Chondrocyte (in vitro differentiated cells): ENCODE measurements around the gene PSMD9. TPM values are rescaled to one million over a fixed set of nuclear protein-coding genes. Genes with fewer than 3 reads are reported as not detected.
"Not testable (repeated sequence)": the region's sequence is repeated elsewhere in the genome, so short reads cannot be mapped to it uniquely, and the experiment has no call there.

ENCODE experiments used
- DNase-seq: peaks from one replicate; pipeline ENCODE4 v3.0.0; 2021; ENCODE audit warnings: mixed read lengths, low spot score
- H3K27ac Mint-ChIP-seq: one replicate; pipeline ENCODE4 v1.8.0; 2021; ENCODE audit warnings: mild to moderate bottlenecking, moderate library complexity, mixed read lengths; ENCODE audit not compliant: unreplicated experiment
- H3K27me3 Mint-ChIP-seq: 2 replicates; pipeline ENCODE4 v1.8.0; 2021; ENCODE audit warnings: low read depth, mixed read lengths
- H3K36me3 Mint-ChIP-seq: 2 replicates; pipeline ENCODE4 v1.8.0; 2021; ENCODE audit warnings: low read depth, mixed read lengths
- H3K4me1 Mint-ChIP-seq: 2 replicates; pipeline ENCODE4 v1.8.0; 2021; ENCODE audit warnings: low read depth, mild to moderate bottlenecking, mixed read lengths
- H3K4me3 Mint-ChIP-seq: one replicate; pipeline ENCODE4 v1.8.0; 2021; ENCODE audit warnings: mild to moderate bottlenecking, moderate library complexity, mixed read lengths; ENCODE audit not compliant: unreplicated experiment
- H3K9me3 Mint-ChIP-seq: 2 replicates; pipeline ENCODE4 v1.8.0; 2021; ENCODE audit warnings: low read depth, mixed read lengths
- total RNA-seq: library from RNA; stranded (reverse); gene quantifications from 3 replicates; pipeline ENCODE4 v1.2.1, GENCODE V29; 2021
- TF ChIP-seq, protein P1 (sequence below): fragments of 200-600 bp; sonication (generic); IDR thresholded peaks from 2 replicates; pipeline ENCODE4 v1.5.0; 2021; ENCODE audit warnings: antibody characterized with exemption, mild to moderate bottlenecking, moderate library complexity

The PSMD9 gene
- total RNA-seq, 1 donor from 2014 or later, result 53.5 TPM

DNA sequence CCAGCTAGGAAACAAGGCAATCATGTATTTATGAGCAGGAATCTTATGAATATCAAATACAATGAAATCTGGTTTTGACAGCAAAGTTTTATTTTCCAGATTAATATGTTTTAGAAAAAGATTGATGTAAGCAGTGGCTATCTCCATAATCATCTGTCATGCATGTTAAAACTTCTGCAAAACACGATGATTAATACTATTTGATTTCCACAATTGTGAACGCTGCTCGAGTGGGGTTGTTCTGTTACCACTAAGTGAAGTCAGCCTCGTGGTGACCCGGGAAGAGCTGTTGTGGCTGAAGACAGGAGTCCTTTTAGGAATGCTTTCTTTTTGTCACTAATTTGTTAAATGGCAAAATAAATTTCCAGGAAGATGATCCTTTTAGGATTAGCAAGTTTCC lies 39.2 kb downstream of the PSMD9 start:
- no peak for DNase-seq
- H3K27ac Mint-ChIP-seq, result no peak overlapping the region
- H3K9me3 Mint-ChIP-seq, result peaks cover 3% of the 10 kb centered on the region

DNA sequence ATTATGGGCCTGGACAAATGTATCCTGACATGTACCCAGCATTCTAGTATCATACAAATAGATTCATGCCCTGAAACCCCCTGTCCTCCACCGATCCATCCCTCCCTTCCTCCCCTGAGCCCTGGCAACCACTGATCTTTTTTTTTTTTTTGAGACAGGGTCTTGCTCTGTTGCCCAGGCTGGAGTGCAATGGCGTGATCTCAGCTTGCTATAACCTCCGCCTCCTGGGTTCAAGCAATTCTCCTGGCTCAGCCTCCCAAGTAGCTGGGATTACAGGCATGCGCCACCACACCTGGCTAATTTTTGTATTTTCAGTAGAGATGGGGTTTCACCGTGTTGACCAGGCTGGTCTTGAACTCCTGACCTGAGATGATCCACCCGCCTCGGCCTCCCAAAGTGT lies 41.0 kb downstream of the PSMD9 start:
- not testable (repeated sequence) for H3K27me3 Mint-ChIP-seq, H3K9me3 Mint-ChIP-seq, H3K4me3 Mint-ChIP-seq, DNase-seq, H3K27ac Mint-ChIP-seq
- Mint-ChIP-seq H3K36me3 (peaks cover 28% of the 10 kb centered on the region), H3K4me1 (peaks cover 26% of the 10 kb centered on the region)

More for the DNA sequence above, 39.2 kb downstream of the PSMD9 start:
- H3K27me3 Mint-ChIP-seq, result no peaks in the 10 kb centered on the region
- peaks cover 17% of the 10 kb centered on the region for H3K36me3 Mint-ChIP-seq
- peaks cover 35% of the 10 kb centered on the region for H3K4me1 Mint-ChIP-seq
- no peak overlapping the region for H3K4me3 Mint-ChIP-seq
- TF ChIP-seq, protein P1, sequence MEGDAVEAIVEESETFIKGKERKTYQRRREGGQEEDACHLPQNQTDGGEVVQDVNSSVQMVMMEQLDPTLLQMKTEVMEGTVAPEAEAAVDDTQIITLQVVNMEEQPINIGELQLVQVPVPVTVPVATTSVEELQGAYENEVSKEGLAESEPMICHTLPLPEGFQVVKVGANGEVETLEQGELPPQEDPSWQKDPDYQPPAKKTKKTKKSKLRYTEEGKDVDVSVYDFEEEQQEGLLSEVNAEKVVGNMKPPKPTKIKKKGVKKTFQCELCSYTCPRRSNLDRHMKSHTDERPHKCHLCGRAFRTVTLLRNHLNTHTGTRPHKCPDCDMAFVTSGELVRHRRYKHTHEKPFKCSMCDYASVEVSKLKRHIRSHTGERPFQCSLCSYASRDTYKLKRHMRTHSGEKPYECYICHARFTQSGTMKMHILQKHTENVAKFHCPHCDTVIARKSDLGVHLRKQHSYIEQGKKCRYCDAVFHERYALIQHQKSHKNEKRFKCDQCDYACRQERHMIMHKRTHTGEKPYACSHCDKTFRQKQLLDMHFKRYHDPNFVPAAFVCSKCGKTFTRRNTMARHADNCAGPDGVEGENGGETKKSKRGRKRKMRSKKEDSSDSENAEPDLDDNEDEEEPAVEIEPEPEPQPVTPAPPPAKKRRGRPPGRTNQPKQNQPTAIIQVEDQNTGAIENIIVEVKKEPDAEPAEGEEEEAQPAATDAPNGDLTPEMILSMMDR, result no peak

DNA sequence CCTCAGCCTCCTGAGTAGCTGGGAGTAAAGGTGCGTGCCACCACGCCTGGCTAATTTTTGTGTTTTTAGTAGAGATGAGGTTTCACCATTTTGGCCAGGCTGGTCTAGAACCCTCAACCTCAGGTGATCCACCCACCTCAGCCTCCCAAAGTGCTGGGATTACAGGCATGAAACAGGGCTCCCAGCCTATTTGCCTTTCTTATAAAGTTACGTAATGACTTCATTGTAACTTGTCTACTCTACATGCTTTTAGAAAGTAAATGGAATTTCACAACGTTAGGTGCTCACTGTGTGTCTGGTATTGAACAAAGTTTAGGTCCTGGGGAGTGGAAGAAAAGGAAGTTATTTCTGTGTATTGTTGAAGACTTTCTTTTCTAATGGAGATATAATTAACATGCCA lies 42.3 kb downstream of the PSMD9 start:
- Mint-ChIP-seq H3K4me3 (no peak overlapping the region), H3K9me3 (no peaks in the 10 kb centered on the region), H3K4me1 (peaks cover 16% of the 10 kb centered on the region), H3K36me3 (peaks cover 33% of the 10 kb centered on the region), H3K27ac (no peak overlapping the region), H3K27me3 (no peaks in the 10 kb centered on the region)
- TF ChIP-seq, protein P1, result no peak
- DNase-seq, result no peak

DNA sequence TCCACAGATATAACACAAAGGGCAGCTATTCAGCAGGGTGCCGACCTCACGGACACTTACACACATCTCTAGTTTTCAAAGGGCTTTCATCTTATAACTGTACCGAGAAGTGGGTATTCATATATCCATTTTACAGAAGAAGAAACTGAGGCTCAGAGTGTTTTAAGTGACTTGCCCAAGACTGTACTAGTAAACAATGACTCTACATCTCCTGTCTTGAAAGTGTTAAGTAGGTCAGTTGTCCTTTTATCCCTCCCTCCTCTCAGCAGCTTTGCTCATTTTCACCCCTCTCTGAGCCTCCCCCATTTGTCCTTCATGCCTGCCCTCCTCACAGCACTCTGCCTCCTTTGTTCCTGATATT lies 43.6 kb downstream of the PSMD9 start:
- TF ChIP-seq, protein P1, result no peak
- H3K27me3 Mint-ChIP-seq, result no peaks in the 10 kb centered on the region
- no peak for DNase-seq
- H3K4me1 Mint-ChIP-seq, result peaks cover 10% of the 10 kb centered on the region
- H3K9me3 Mint-ChIP-seq, result peaks cover 7% of the 10 kb centered on the region
- no peak overlapping the region for H3K27ac Mint-ChIP-seq
- no peak overlapping the region for H3K4me3 Mint-ChIP-seq
- H3K36me3 Mint-ChIP-seq, result peaks cover 45% of the 10 kb centered on the region

DNA sequence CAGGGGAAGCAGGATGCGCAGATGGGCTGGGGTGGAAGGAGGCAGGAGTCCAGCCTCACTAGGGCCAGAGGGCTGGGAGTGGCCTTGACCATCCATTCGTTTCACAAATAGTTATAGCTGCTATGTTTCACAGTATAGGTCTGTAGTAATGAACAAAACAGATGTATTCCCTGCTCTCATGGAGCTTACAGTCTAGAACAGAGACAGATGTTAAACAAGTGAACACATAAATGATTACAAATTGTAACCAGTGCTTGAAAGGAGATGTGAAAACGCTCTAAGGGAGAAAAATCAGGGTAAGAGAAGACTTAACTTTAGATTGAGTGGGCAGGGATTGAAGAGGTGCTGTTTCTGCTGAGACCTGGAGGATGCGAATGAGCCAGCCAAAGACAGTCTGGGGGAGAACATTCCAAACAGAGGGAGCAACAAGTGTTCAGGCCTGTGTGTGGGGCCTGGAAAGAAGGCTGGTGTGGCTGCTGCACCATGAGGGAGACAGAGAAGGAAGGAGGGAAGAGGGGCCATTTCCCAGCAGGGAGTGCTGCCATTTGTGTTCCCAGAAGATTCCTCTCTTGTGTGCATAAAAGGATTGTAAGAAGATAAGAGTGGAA lies 44.4 kb downstream of the PSMD9 start:
- Mint-ChIP-seq H3K4me3 (no peak overlapping the region), H3K27me3 (no peaks in the 10 kb centered on the region), H3K4me1 (peaks cover 4% of the 10 kb centered on the region), H3K36me3 (peaks cover 52% of the 10 kb centered on the region), H3K27ac (no peak overlapping the region), H3K9me3 (peaks cover 8% of the 10 kb centered on the region)
- DNase-seq, result no peak
- TF ChIP-seq, protein P1, result no peak
